NT2/D1 (cell line): Measurements from ENCODE around the gene EMILIN1.

Source experiments
- SUZ12 ChIP-seq: IDR thresholded peaks from 2 replicates; pipeline ENCODE4 v1.6.1; 2011; ENCODE audit not compliant: insufficient read length, insufficient read depth; ENCODE audit errors: extremely low read depth
- YY1 ChIP-seq: IDR thresholded peaks from 2 replicates; pipeline ENCODE4 v1.6.1; 2011; ENCODE audit not compliant: insufficient read length, insufficient read depth
- ZNF274 ChIP-seq: IDR thresholded peaks from 2 replicates; pipeline ENCODE4 v1.6.1; 2011; ENCODE audit warnings: mild to moderate bottlenecking, low read depth, low read length

DNA sequence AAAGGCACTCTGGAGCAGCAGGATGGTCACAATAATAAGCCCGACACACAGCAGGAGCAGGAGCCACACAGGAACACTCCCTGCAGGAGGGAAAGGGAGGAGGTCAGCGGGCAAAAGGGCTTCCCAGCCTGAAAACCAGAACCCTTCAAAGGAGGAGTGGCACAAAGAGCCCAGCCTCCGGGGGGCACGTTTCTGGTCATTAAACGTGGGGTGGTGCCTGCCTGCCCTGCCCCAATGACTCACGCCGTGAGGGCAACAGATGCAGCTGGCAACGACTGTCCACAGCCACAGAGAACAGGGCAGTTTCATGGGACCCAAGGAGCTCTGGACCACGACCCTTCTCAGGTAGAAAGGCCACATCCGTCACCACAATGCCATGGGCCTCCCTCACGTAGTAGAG is 53.0 kb downstream of the EMILIN1 start:
- no peak for TF ChIP-seq YY1
- TF ChIP-seq ZNF274, result no peak
- TF ChIP-seq SUZ12, result no peak
